ENCODE data around the gene CDH4. TPM values are rescaled to one million over a fixed set of nuclear protein-coding genes. Genes with fewer than 3 reads are reported as not detected.

The CDH4 gene
- total and polyA plus RNA-seq, 7 donors, result under 0.01 to 0.06 TPM; not detected in 5

DNA sequence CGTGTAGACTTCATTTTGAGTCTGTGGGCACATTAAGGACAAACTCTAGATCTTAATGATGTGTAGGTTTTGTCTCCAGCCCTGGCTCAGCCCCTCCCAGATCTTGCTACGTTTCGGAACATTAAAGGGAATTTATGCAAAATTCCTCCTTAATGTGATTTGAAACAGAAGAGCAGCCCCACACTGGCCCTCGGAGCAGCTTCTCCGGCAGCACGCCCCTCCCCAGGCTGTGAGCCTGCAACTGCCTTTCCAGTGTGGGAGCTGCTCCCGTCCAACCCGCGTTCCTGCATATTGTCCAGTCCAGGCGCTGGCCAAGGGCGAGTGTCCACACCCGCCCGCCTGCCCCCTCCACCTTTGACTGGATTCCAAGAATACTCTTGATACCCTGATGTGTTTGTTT lies 556.4 kb downstream of the CDH4 start:
- WGBS, 2 donors, result 41 to 56% methylated on average over 13 of the region's 13 CpGs

DNA sequence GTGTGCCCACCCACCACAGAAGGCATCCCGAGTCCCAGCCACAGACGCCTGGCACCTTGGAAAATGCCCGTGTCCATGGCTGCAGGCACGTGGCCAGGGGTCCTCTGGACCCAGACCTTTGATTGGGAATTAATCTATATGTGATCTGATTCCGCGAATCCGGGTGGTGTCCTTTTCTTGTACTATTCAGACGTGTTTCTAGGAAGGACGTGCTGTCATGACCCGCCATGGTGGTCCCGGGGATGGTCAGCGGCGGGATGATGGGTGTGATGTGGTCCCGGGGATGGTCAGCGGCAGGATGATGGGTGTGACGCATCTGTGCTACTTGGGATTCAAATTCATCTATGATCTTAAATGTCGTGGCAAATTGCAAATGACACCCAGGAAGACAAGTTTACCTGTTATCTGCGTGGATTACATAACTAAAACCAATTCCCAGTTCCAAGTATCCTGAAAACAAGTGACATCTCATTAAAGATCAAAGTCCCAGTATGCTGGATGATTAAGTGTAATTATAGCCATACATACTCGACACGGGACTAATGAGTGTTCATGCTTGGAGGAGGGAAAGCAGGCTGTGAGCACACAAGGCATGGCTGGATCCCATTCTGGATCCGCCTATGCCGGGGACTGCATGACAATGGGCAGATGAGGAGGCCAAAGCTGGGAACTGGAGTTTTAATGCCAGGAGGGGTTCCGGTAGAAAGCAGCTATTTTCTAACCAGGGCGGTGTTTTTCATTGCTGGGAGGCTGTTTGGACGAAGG lies 557.1 kb downstream of the CDH4 start:
- no peak for DNase-seq
- H3K36me3 ChIP-seq, result no peaks in the 10 kb centered on the region
- peaks cover 0 to 5% (median under 1%) of the 10 kb centered on the region in 4 donors for H3K4me1 ChIP-seq
- H3K27me3 ChIP-seq, result peaks cover 0 to 43% (median 4%) of the 10 kb centered on the region in 3 donors
- H3K27ac ChIP-seq, result no peak overlapping the region
- no peaks in the 10 kb centered on the region for H3K9me3 ChIP-seq
- TF ChIP-seq, protein P1, sequence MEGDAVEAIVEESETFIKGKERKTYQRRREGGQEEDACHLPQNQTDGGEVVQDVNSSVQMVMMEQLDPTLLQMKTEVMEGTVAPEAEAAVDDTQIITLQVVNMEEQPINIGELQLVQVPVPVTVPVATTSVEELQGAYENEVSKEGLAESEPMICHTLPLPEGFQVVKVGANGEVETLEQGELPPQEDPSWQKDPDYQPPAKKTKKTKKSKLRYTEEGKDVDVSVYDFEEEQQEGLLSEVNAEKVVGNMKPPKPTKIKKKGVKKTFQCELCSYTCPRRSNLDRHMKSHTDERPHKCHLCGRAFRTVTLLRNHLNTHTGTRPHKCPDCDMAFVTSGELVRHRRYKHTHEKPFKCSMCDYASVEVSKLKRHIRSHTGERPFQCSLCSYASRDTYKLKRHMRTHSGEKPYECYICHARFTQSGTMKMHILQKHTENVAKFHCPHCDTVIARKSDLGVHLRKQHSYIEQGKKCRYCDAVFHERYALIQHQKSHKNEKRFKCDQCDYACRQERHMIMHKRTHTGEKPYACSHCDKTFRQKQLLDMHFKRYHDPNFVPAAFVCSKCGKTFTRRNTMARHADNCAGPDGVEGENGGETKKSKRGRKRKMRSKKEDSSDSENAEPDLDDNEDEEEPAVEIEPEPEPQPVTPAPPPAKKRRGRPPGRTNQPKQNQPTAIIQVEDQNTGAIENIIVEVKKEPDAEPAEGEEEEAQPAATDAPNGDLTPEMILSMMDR (IDR thresholded peaks at IDR 0.05), result no peak
- TF ChIP-seq EP300 (IDR thresholded peaks at IDR 0.05) (no peak), POLR2A (IDR thresholded peaks at IDR 0.05) (no peak), POLR2AphosphoS5 (IDR thresholded peaks at IDR 0.05) (no peak)
- H3K4me3 ChIP-seq, result no peak overlapping the region
- 78 to 89% methylated on average over 25 of the region's 25 CpGs for WGBS, 2 donors
- intact Hi-C loops (cut with DNase I), result no loop called here

More for the DNA sequence above, 556.4 kb downstream of the CDH4 start:
- intact Hi-C loops (cut with DNase I), result no loop called here
- Histone ChIP-seq H3K36me3 (no peaks in the 10 kb centered on the region), H3K27ac (no peak overlapping the region), H3K4me3 (no peak overlapping the region), H3K27me3 (peaks cover 0 to 43% (median 4%) of the 10 kb centered on the region in 3 donors), H3K9me3 (no peaks in the 10 kb centered on the region), H3K4me1 (peaks cover 0 to 12% (median 7%) of the 10 kb centered on the region in 4 donors)
- TF ChIP-seq POLR2AphosphoS5 (IDR thresholded peaks at IDR 0.05) (no peak), POLR2A (IDR thresholded peaks at IDR 0.05) (no peak), EP300 (IDR thresholded peaks at IDR 0.05) (no peak)
- TF ChIP-seq, protein P1 (IDR thresholded peaks at IDR 0.05), result no peak
- no peak for DNase-seq

DNA sequence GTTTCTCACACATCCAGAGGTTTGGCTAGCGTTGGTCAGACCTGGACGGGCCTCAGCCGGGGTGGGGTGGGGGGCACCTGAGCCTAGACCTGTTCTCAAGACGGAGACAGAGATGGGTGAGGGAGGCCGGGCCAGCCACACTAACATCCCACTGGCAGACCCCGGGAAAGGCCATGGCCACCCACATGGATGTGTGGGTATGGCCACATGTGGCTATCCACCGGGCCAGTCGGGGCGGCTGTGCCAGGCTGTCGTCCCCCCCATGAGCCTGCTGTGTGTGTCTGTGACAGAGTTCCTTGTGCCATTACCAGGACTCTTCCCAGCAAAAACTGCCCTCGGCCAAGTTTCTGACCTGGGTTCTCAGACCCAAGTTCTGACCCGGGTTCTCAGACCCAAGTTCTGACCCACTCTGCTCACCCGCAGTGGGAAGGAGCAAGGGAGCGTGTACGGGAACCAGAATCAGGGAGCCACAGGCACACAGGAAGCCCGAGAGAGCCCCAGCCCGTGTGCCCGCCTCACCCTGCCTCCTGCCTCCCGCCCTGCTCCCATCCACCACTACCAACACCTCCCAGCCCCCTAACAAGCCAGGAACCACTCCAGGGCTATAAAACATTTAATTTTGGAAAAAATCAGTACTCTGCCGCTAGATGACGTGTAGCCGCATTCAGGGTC lies 558.1 kb downstream of the CDH4 start:
- H3K9me3 ChIP-seq, result no peaks in the 10 kb centered on the region
- peaks cover 0 to 36% (median 4%) of the 10 kb centered on the region in 3 donors for H3K27me3 ChIP-seq
- no peak for DNase-seq
- no peak overlapping the region for H3K4me3 ChIP-seq
- 87 to 90% methylated on average over 22 of the region's 22 CpGs for WGBS, 2 donors
- intact Hi-C loops (cut with DNase I), result no loop called here
- no peaks in the 10 kb centered on the region for H3K4me1 ChIP-seq
- H3K27ac ChIP-seq, result no peak overlapping the region
- no peaks in the 10 kb centered on the region for H3K36me3 ChIP-seq
- TF ChIP-seq POLR2A (IDR thresholded peaks at IDR 0.05), result no peak
- TF ChIP-seq POLR2AphosphoS5 (IDR thresholded peaks at IDR 0.05), result no peak
- TF ChIP-seq EP300 (IDR thresholded peaks at IDR 0.05), result no peak
- TF ChIP-seq, protein P1 (IDR thresholded peaks at IDR 0.05), result no peak

DNA sequence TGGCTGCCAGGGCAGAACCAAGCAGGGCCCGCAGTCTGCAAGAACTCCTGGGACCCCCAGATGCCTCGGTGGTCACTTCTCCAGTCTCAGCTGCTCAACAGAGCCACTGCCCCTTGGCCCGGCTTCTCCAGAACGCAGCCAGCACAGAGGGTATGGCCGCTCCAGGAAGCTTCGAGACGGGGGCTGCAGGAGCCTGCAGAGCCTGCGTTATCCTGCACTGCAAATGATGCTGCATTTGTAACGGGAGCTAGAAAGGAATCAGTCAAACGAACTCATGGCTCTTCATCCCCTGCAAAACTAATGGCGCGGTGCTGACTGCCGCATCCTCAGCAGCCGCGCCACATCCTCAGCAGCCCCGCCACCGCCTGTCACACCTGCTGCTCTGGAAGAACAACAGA lies 558.7 kb downstream of the CDH4 start:
- H3K4me1 ChIP-seq, result no peaks in the 10 kb centered on the region
- 85 to 88% methylated on average over 17 of the region's 17 CpGs for WGBS, 2 donors
- DNase-seq, result no peak
- H3K36me3 ChIP-seq, result no peaks in the 10 kb centered on the region
- peaks cover 0 to 31% (median 4%) of the 10 kb centered on the region in 3 donors for H3K27me3 ChIP-seq
- H3K27ac ChIP-seq, result no peak overlapping the region
- intact Hi-C loops (cut with DNase I), result no loop called here
- no peaks in the 10 kb centered on the region for H3K9me3 ChIP-seq
- TF ChIP-seq EP300 (IDR thresholded peaks at IDR 0.05) (no peak), POLR2AphosphoS5 (IDR thresholded peaks at IDR 0.05) (no peak), POLR2A (IDR thresholded peaks at IDR 0.05) (no peak)
- TF ChIP-seq, protein P1 (IDR thresholded peaks at IDR 0.05), result no peak
- H3K4me3 ChIP-seq, result no peak overlapping the region

Data from sigmoid colon (tissue), 7 donors.